Esophagus (tissue), 2 donors: ENCODE data around the gene PHOSPHO1. TPM values are rescaled to one million over a fixed set of nuclear protein-coding genes. Genes with fewer than 3 reads are reported as not detected.

Source experiments
- H3K27ac ChIP-seq, 2 donors: one replicate each; pipeline ENCODE4 v1.5.1; 2013; ENCODE audit warnings: low read depth in 2 of 2, mild to moderate bottlenecking in 2 of 2, inconsistent platforms in 1 of 2, low read length in 1 of 2, moderate library complexity in 1 of 2
- H3K27me3 ChIP-seq, 2 donors: one replicate each; pipeline ENCODE4 v1.6.1; 2013; ENCODE audit warnings: low read length in 2 of 2, control low read depth in 1 of 2, mild to moderate bottlenecking in 1 of 2; ENCODE audit not compliant: insufficient read depth in 2 of 2, control insufficient read depth in 1 of 2
- H3K36me3 ChIP-seq, 2 donors: one replicate each; pipeline ENCODE4 v1.6.1; 2013; ENCODE audit warnings: low read length in 1 of 2; ENCODE audit not compliant: control insufficient read depth in 2 of 2, insufficient read depth in 2 of 2
- H3K4me1 ChIP-seq, 2 donors: one replicate each; pipeline ENCODE4 v1.6.1; 2013; ENCODE audit warnings: low read length in 1 of 2; ENCODE audit not compliant: control insufficient read depth in 2 of 2, insufficient read depth in 2 of 2
- H3K4me3 ChIP-seq, 2 donors: one replicate each; pipeline ENCODE4 v1.5.1; 2013; ENCODE audit warnings: low read length in 2 of 2, mild to moderate bottlenecking in 2 of 2, low read depth in 1 of 2, moderate library complexity in 1 of 2
- H3K9me3 ChIP-seq, 2 donors: one replicate each; pipeline ENCODE4 v1.6.1; 2013; ENCODE audit warnings: mild to moderate bottlenecking in 2 of 2, low read depth in 1 of 2, low read length in 1 of 2, moderate library complexity in 1 of 2; ENCODE audit not compliant: control insufficient read depth in 2 of 2, insufficient read depth in 1 of 2
- WGBS, 2 donors: extraction: QIAGEN DNeasy Blood & Tissue Kit; methylation state at CpG; one replicate each; pipeline ENCODE4 v1.1.7; 2013; 5-methylcytosine and 5-hydroxymethylcytosine counted together
- polyA plus RNA-seq, 2 donors: library from polyadenylated mRNA; stranded (reverse); fragments of 200-250 nt; gene quantifications; one replicate each; pipeline ENCODE4 v1.2.3, GENCODE V29; 2013
- donor health status: healthy with polysubstance abuse.
- donor health status: Bipolar disorder and iron deficiency.

PHOSPHO1 gene
- polyA plus RNA-seq, 2 donors, result 0.05 to 0.06 TPM

- Histone ChIP-seq H3K27ac (no peak overlapping the region), H3K9me3 (no peaks in the 10 kb centered on the region)
- WGBS, 2 donors, result 42 to 52% methylated on average over 5 of the region's 5 CpGs
These were observed 33.1 kb downstream of the PHOSPHO1 start for GRCh38 chr17:49197346-49197998.

GRCh38 chr17:49196520-49196919 is 34.1 kb downstream of the PHOSPHO1 start:
- H3K4me1 ChIP-seq, result no peaks in the 10 kb centered on the region
- 84 to 91% methylated on average over 3 of the region's 3 CpGs for WGBS, 2 donors

More at GRCh38 chr17:49197346-49197998, 33.1 kb downstream of the PHOSPHO1 start:
- Histone ChIP-seq H3K27me3 (no peaks in the 10 kb centered on the region), H3K36me3 (no peaks in the 10 kb centered on the region), H3K4me3 (no peak overlapping the region), H3K4me1 (no peaks in the 10 kb centered on the region)

GRCh38 chr17:49195751-49196150 is 34.8 kb downstream of the PHOSPHO1 start:
- H3K4me3 ChIP-seq, result no peak overlapping the region
- no peak overlapping the region for H3K27ac ChIP-seq
- no peaks in the 10 kb centered on the region for H3K4me1 ChIP-seq
- no peaks in the 10 kb centered on the region for H3K36me3 ChIP-seq
- H3K27me3 ChIP-seq, result no peaks in the 10 kb centered on the region
- 56 to 58% methylated on average over 4 of the region's 4 CpGs for WGBS, 2 donors
- no peaks in the 10 kb centered on the region for H3K9me3 ChIP-seq

More at GRCh38 chr17:49196520-49196919, 34.1 kb downstream of the PHOSPHO1 start:
- Histone ChIP-seq H3K27ac (no peak overlapping the region), H3K36me3 (no peaks in the 10 kb centered on the region), H3K9me3 (no peaks in the 10 kb centered on the region), H3K27me3 (no peaks in the 10 kb centered on the region), H3K4me3 (no peak overlapping the region)

GRCh38 chr17:49194297-49194607 is 36.3 kb downstream of the PHOSPHO1 start:
- Histone ChIP-seq H3K9me3 (no peaks in the 10 kb centered on the region), H3K27me3 (no peaks in the 10 kb centered on the region), H3K4me1 (no peaks in the 10 kb centered on the region), H3K36me3 (no peaks in the 10 kb centered on the region), H3K4me3 (no peak overlapping the region), H3K27ac (peak overlapping the region in 1 of 2 donors; percentile 67)
- 41 to 46% methylated on average over 3 of the region's 3 CpGs for WGBS, 2 donors

- H3K9me3 ChIP-seq, result no peaks in the 10 kb centered on the region
- peak overlapping the region; percentile 53 to 67 for H3K27ac ChIP-seq
- peak overlapping the region; percentile 4 to 65 for H3K4me3 ChIP-seq
- H3K4me1 ChIP-seq, result no peaks in the 10 kb centered on the region
- no peaks in the 10 kb centered on the region for H3K36me3 ChIP-seq
- no peaks in the 10 kb centered on the region for H3K27me3 ChIP-seq
- 5 to 7% methylated on average over 21 of the region's 21 CpGs for WGBS, 2 donors
These were observed 36.9 kb downstream of the PHOSPHO1 start for GRCh38 chr17:49193513-49194296.

- WGBS, 2 donors, result 0% methylated on average over 53 of the region's 53 CpGs
- no peaks in the 10 kb centered on the region for H3K36me3 ChIP-seq
- no peaks in the 10 kb centered on the region for H3K27me3 ChIP-seq
- H3K27ac ChIP-seq, result peak overlapping the region; percentile 93 to 99
- H3K4me1 ChIP-seq, result no peaks in the 10 kb centered on the region
- peak overlapping the region; percentile 65 to 69 for H3K4me3 ChIP-seq
- no peaks in the 10 kb centered on the region for H3K9me3 ChIP-seq
These were observed 38.5 kb downstream of the PHOSPHO1 start for GRCh38 chr17:49191917-49192741.

GRCh38 chr17:49191409-49191916 is 39.1 kb downstream of the PHOSPHO1 start:
- Histone ChIP-seq H3K27me3 (no peaks in the 10 kb centered on the region), H3K27ac (peak overlapping the region; percentile 93 to 99), H3K9me3 (no peaks in the 10 kb centered on the region), H3K4me3 (peak overlapping the region; percentile 65 to 69), H3K4me1 (no peaks in the 10 kb centered on the region), H3K36me3 (no peaks in the 10 kb centered on the region)
- 4% methylated on average over 8 of the region's 8 CpGs for WGBS, 2 donors

- Histone ChIP-seq H3K4me1 (no peaks in the 10 kb centered on the region), H3K9me3 (no peaks in the 10 kb centered on the region), H3K36me3 (no peaks in the 10 kb centered on the region), H3K27ac (peak overlapping the region in 1 of 2 donors; percentile 45), H3K27me3 (no peaks in the 10 kb centered on the region), H3K4me3 (no peak overlapping the region)
- 45 to 55% methylated on average over 4 of the region's 4 CpGs for WGBS, 2 donors
These were observed 39.7 kb downstream of the PHOSPHO1 start for GRCh38 chr17:49190932-49191331.

GRCh38 chr17:49187301-49187700 is 43.3 kb downstream of the PHOSPHO1 start:
- Histone ChIP-seq H3K4me3 (no peak overlapping the region), H3K9me3 (peaks cover 0 to 5% of the 10 kb centered on the region in 2 donors), H3K27me3 (no peaks in the 10 kb centered on the region), H3K4me1 (no peaks in the 10 kb centered on the region), H3K36me3 (no peaks in the 10 kb centered on the region), H3K27ac (no peak overlapping the region)
- WGBS, 2 donors, result 88 to 91% methylated on average over 3 of the region's 3 CpGs
